GM19351 (cell line): ENCODE results near the gene CYP27B1.

ENCODE experiments used
- ATAC-seq: cut with Tn5 transposase; IDR thresholded peaks from one replicate; pipeline ENCODE4 v1.9.1; 2021; ENCODE audit warnings: mild to moderate bottlenecking, moderate library complexity; ENCODE audit not compliant: unreplicated experiment

The CYP27B1 gene

DNA sequence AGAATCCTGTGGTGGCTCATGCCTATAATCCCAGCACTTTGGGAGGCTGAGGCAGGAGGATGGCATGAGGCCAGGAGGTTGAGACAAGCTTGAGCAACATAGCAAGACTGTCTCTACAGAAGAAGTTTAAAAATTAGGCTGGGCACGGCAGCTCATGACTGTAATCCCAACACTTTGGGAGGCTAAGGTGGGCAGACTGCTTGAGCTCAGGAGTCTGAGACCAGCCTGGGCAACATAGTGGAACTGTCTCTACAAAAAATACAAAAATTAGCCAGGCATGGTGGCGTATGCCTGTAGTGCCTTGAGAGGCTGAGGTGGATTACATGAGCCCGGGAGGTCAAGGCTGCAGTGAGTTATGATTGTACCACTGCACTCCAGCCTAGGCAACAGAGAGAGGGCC, 998 bp upstream of the CYP27B1 start:
- ATAC-seq = no peak

DNA sequence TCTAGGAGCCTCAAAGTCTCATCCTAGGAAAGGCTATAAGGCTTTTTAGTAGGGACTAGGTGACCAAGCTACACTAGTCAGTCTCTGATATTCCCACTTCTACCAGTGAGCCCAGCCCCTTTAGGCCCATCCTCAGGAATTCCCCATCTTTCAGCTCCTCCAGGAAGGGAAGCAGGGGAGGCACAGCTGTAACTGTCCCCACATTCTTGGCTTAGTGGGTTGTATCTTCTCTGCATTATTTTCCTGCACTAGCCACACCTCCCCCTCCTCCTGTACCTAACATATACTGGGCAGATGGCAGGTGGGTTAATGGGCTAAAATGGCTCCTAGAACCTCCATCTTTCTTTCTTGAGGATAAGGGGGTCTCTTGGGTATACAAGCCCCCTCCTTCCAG, 424 bp upstream of the CYP27B1 start:
- no peak for ATAC-seq

- ATAC-seq = no peak
Measured at GRCh38 chr12:57765698-57766463, 997 bp downstream of the CYP27B1 start.

GRCh38 chr12:57765003-57765697, 1.7 kb downstream of the CYP27B1 start:
- peak; percentile 64 for ATAC-seq

GRCh38 chr12:57764662-57765002, 2.2 kb downstream of the CYP27B1 start:
- ATAC-seq = peak; percentile 1

GRCh38 chr12:57763881-57764661, 2.8 kb downstream of the CYP27B1 start:
- no peak for ATAC-seq

DNA sequence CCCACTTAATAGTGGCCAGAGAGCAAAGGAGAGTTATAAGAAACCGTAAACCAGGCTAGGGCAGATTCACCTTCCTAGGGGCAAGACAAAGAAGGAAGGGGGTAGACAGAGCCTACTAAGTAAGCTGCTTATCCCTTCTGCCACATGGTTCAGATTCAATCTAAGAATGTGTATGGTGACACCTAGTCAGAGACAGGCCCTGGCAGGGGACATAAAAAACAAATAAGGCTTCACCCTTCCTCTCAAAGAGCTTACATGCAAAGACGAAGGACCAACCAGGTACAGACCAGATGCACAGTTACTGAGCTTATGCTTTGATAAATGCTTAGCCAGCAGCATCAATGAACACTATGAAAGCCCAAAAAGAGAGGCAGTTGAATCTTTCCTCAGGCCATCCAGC, 4.4 kb downstream of the CYP27B1 start:
- ATAC-seq = no peak

DNA sequence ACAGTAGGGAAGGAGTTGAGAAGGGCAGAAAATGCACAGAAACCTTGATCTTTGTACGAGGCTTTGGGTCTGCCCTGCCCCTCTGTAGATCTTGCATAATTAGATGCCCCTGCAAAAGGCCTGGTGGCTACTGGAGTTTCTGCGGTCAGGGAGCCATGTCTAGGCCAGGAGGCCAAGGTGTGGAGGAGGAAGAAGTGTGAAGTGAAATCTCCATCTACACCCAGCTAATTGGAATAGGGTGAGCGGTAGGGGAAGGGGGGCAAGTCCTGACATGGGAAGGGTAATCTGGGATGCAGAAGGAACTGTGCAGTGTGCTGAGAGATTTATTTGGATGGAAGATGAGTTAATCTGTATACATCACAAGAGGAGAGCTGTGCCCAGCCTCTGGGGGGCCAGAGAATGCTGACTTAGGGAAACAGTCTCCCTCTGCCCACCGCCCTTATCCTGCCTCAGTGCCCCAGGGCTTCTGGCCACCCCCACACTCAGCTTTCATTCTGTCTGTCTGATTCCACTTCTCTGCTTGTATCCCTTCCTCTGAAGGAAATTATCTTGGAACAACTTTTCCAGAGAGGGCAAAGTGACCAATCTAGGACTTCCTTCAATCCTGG, 5.4 kb downstream of the CYP27B1 start:
- no peak for ATAC-seq

GRCh38 chr12:57760347-57760982, 6.4 kb downstream of the CYP27B1 start:
- no peak for ATAC-seq

DNA sequence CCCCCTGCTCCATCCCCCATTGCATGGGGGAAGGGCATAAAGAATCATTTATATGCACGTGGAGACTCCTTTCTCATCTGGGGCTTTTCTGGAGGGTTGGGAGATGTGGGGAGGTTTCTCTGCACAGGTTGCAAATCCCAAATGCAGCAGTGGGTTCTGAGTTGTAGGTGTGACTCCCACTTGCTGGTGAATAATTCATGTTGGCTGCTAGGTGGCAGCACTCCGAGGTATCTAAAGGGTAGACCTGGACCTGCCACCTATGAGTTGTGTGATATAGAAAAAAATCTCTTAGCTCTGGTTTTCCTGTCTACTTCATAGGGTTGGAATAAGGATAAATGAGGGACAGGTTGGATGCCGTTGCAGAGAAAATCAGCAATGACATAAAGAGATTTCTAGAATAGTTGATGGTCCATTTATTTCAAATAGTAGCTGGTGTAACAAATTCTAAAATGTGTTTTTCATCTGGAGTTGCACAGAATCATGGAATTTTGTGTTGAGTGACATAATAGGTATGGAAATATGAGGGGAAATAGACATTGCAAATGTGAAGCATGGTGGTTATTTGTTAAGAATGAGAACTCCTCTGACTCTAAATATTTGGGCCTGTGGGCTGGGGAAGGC, 7.4 kb downstream of the CYP27B1 start:
- ATAC-seq = no peak

- ATAC-seq = no peak
Measured at GRCh38 chr12:57758552-57759359, 8.1 kb downstream of the CYP27B1 start.

GRCh38 chr12:57757771-57758170, 9.1 kb downstream of the CYP27B1 start:
- ATAC-seq = no peak

GRCh38 chr12:57756406-57757341, 10.2 kb downstream of the CYP27B1 start:
- peak; percentile 25 for ATAC-seq

GRCh38 chr12:57755454-57756372, 11.2 kb downstream of the CYP27B1 start:
- ATAC-seq = no peak

GRCh38 chr12:57755194-57755453, 11.8 kb downstream of the CYP27B1 start:
- ATAC-seq = no peak

- peak; percentile 40 for ATAC-seq
Measured at GRCh38 chr12:57754411-57755193, 12.3 kb downstream of the CYP27B1 start, which contains the start of gene MARCHF9. TSS of gene MARCHF9 (plus strand) at chr12:57755103. CDS start at chr12:57755529, 426 bp downstream.
